Fibroblast of mammary gland (primary cell): ENCODE data around the gene LDLRAD4.

ENCODE experiments used
- DNase-seq: peaks from one replicate; pipeline ENCODE4 v3.0.0-alpha.2; 2010; ENCODE audit warnings: low read depth
- H3K4me3 ChIP-seq: 2 replicates; pipeline ENCODE4 v1.5.1; 2011; ENCODE audit warnings: low read depth, mild to moderate bottlenecking, low read length, moderate library complexity; ENCODE audit not compliant: control insufficient read depth
- TF ChIP-seq, protein P1 (sequence below): conservative IDR thresholded peaks from 2 replicates; pipeline ENCODE4 v1.5.1; 2011; ENCODE audit warnings: low read depth, low read length, inconsistent platforms; ENCODE audit not compliant: control insufficient read depth, insufficient read depth

The LDLRAD4 gene

DNA sequence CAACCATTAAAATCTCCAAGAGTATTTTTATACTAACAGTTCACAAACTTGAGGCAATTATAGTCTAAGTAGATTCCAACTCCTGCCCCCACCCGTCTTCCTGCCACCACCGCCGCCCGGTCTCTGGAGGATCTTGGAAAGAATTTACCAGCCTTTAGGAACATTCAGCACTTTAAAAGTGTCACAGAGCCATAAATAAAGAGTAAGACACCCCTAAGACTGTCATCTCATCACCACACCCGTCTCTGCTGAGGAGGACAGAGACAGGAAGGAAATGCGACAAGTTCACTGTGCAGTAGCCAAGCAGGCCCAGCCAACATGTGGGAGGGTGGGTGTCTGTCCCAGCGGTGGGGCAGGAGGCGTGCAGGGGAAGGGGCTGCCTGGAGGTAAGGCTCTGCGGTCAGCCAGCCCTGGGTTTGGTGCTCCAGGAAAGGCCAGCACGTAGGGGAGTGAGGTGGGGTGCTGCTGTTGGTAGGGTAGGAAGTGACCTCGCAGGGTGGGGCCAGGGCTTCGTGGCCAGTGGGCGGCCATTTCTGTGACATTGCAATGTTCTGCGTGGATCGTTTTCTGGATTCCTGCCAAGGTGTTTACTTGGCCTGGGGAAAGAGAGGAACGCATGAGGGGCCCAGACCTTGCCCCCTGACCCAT is 396.2 kb downstream of the LDLRAD4 start:
- DNase-seq, result no peak
- TF ChIP-seq, protein P1, sequence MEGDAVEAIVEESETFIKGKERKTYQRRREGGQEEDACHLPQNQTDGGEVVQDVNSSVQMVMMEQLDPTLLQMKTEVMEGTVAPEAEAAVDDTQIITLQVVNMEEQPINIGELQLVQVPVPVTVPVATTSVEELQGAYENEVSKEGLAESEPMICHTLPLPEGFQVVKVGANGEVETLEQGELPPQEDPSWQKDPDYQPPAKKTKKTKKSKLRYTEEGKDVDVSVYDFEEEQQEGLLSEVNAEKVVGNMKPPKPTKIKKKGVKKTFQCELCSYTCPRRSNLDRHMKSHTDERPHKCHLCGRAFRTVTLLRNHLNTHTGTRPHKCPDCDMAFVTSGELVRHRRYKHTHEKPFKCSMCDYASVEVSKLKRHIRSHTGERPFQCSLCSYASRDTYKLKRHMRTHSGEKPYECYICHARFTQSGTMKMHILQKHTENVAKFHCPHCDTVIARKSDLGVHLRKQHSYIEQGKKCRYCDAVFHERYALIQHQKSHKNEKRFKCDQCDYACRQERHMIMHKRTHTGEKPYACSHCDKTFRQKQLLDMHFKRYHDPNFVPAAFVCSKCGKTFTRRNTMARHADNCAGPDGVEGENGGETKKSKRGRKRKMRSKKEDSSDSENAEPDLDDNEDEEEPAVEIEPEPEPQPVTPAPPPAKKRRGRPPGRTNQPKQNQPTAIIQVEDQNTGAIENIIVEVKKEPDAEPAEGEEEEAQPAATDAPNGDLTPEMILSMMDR, result no peak
- no peak overlapping the region for H3K4me3 ChIP-seq

DNA sequence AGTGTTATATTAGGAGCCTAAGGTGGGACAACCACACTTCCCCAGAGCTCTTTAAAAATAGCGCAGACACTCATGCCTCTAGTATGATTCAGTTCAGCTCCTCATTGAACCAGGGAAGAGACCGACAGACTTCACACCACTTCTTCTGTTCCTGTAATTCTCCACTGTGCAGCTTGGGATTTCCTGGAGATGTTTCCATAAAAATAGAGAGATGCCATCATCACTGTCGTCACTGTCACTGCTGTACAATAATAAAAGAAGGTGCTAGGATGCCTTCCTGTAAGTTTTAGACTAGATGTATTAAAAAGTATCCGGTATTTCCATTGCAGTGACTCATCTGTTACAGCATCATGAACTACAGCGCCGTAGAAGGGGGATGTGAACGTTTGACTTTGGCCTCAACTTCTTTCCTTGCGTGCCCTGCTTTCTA is 396.9 kb downstream of the LDLRAD4 start:
- no peak overlapping the region for H3K4me3 ChIP-seq
- no peak for DNase-seq
- TF ChIP-seq, protein P1, result no peak

DNA sequence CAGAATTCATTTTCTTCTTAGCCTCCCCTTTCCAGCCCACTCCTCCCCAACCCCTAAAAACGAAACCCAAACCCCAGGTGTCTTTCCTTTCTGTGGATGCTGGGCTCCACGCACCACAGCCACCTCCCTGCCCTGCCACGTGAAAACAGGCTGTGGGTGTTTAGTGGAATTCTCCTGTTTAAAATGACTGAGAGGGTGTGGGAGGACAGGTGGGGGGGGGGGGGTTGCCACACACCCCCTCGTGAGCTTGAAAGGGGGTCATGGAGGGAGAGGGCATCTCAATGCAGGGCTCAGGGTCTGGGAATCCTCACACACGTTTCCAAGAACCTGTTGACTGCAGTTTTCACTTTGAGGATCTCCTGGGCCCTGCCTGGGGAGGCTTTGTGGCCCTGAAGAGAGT is 397.5 kb downstream of the LDLRAD4 start:
- no peak for DNase-seq
- no peak overlapping the region for H3K4me3 ChIP-seq
- TF ChIP-seq, protein P1, result no peak

DNA sequence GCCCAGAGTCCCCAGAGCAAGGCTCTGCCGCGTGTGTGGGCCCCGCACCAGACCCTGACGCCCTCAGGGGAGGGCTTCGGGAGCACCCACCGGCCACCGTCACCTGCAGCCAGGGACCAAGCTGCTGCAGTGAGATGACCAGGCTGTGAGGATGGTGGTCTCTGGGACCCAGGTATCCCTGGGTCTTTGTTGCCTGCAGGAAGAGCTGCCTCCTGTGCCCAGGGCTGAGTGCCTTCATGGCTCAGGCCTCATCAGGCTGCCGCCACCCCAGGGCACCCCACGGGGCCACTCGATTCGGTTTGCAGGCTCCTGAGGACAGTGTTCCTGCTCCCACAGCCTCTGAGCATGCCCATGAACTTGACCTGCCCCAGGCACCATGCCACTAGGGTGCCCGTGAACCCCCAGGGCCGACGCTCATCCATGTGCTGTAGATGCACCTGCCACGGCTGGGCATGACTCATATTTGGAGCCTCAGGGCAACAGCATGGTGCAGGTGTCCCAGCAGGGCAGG is 398.0 kb downstream of the LDLRAD4 start:
- no peak for DNase-seq

DNA sequence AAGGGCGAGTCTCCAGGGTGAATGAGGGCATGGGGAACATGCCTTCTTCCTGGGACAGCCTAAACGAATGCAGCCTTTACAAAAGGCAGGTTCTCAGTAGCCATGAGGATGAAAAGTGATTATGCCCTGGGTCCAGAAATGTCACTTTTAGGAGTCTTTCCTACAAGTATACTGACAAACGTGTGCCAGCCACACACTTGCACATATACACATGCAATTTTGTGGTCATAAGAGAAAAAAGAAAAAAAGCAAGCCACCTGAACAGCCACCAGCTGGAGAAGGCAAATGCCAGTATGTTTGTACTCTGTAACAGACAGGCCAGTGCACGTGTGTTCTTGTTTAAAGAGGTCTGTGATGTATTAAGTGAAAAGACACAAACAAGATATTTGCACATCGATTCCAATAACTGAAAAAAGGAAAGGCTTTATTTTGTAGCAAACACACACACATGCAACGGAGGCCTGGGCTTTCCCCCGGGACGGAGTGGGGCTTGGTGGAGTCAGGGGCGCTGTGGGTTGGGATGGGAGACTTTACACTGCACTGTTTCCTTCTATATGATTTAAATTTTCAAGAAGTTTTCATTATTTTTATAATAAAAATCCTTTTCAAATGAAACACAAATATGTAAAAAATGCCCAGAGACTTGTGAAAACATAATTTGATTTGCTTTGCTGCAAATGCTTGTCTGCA is 399.4 kb downstream of the LDLRAD4 start:
- no peak overlapping the region for H3K4me3 ChIP-seq
- DNase-seq, result no peak
- TF ChIP-seq, protein P1, result no peak

More for the DNA sequence above, 398.0 kb downstream of the LDLRAD4 start:
- H3K4me3 ChIP-seq, result no peak overlapping the region
- TF ChIP-seq, protein P1, result no peak

DNA sequence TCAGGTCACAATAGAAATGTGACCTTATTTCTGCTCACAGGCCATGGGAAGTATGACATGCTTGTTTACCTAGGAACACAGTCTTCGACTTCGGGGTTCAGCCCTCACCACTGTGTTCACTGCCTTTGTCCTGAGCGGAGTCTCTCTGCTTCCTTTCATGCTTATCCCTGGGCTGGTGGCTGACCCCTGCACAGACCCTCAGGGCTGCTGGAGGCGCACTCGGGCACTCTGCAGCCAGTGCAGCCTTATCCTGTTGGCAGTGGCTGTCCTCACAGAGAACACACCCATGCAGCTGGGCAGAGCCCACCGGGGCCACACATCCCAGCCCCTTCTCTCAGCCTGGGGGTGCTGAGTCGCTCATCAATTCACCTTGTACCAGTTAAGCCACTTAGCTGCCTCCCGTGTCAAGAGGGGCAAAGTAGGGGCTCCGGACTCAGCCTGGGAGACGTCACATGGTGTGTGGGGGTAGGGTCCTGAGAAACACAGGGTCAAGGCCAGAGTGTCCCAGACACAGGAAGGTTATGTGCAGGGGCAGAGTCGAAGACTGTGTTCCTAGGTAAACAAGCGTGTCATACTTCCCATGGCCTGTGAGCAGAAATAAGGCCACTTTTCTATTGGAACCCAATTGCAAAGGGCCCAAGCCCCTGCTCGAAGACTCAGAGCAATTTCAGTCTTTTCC is 400.3 kb downstream of the LDLRAD4 start:
- TF ChIP-seq, protein P1, result no peak
- no peak overlapping the region for H3K4me3 ChIP-seq
- no peak for DNase-seq
